ENCODE results near the gene MARVELD2.
"Not testable (repeated sequence)": the region's sequence is repeated elsewhere in the genome, so short reads cannot be mapped to it uniquely, and the experiment has no call there.

The MARVELD2 gene

GRCh38 chr5:69450116-69450515, 35.2 kb downstream of the MARVELD2 start:
- DNase-seq = no peak

- not testable (repeated sequence) for DNase-seq
Measured at GRCh38 chr5:69450527-69450926, 35.6 kb downstream of the MARVELD2 start.

GRCh38 chr5:69451941-69452647, 37.2 kb downstream of the MARVELD2 start:
- no peak for DNase-seq

GRCh38 chr5:69453487-69453886, 38.6 kb downstream of the MARVELD2 start:
- DNase-seq = not testable (repeated sequence)

- DNase-seq = no peak
Measured at GRCh38 chr5:69454460-69455249, 39.7 kb downstream of the MARVELD2 start.

GRCh38 chr5:69455428-69455988, 40.6 kb downstream of the MARVELD2 start:
- not testable (repeated sequence) for DNase-seq

- no peak for DNase-seq
Measured at GRCh38 chr5:69462170-69462569, 47.3 kb downstream of the MARVELD2 start.

- DNase-seq = not testable (repeated sequence)
Measured at GRCh38 chr5:69466375-69466774, 51.5 kb downstream of the MARVELD2 start.

GRCh38 chr5:69467442-69468225, 52.7 kb downstream of the MARVELD2 start:
- no peak for DNase-seq

- no peak for DNase-seq
Measured at GRCh38 chr5:69468631-69469030, 53.7 kb downstream of the MARVELD2 start.

GRCh38 chr5:69471516-69471915, 56.6 kb downstream of the MARVELD2 start:
- DNase-seq = not testable (repeated sequence)

- DNase-seq = not testable (repeated sequence)
Measured at GRCh38 chr5:69472535-69473143, 57.7 kb downstream of the MARVELD2 start.

- no peak for DNase-seq
Measured at GRCh38 chr5:69477170-69477569, 62.3 kb downstream of the MARVELD2 start.

- DNase-seq = not testable (repeated sequence)
Measured at GRCh38 chr5:69478296-69478695, 63.4 kb downstream of the MARVELD2 start.

GRCh38 chr5:69484891-69485290, 70.0 kb downstream of the MARVELD2 start:
- no peak for DNase-seq

- no peak for DNase-seq
Measured at GRCh38 chr5:69485471-69485870, 70.6 kb downstream of the MARVELD2 start.

GRCh38 chr5:69489246-69489645, 74.3 kb downstream of the MARVELD2 start:
- no peak for DNase-seq

GRCh38 chr5:69491027-69491426, 76.1 kb downstream of the MARVELD2 start:
- DNase-seq = no peak

GRCh38 chr5:69491838-69492390, 77.0 kb downstream of the MARVELD2 start:
- DNase-seq = no peak

GRCh38 chr5:69492391-69492922, 77.5 kb downstream of the MARVELD2 start, which contains the start of gene OCLN:
Gene OCLN, plus strand, starts transcription at chr5:69492790. Its CDS starts 11,455 bp downstream, at chr5:69504245.
- DNase-seq = no peak

GRCh38 chr5:69492923-69493395, 78.0 kb downstream of the MARVELD2 start:
- no peak for DNase-seq

Data from activated CD4-positive, alpha-beta T cell treated with anti-CD3 and anti-CD28 coated beads, Interleukin-2, amount 50 U/mL, for 16 hours (primary cell).